SU-DHL-6 (cell line): Measurements from ENCODE around the gene CIRBP.

Experiments used
- CTCF ChIP-seq: fragments of 200-600 bp; sonication (generic); IDR thresholded peaks from one replicate; pipeline ENCODE4 v1.5.1; 2017; ENCODE audit warnings: antibody characterized with exemption, mild to moderate bottlenecking, low read length, moderate library complexity; ENCODE audit not compliant: insufficient read depth, poor library complexity, severe bottlenecking
- EZH2phosphoT487 ChIP-seq: fragments of 200-600 bp; sonication (generic), shearing (Covaris generic); conservative IDR thresholded peaks from 2 replicates; pipeline ENCODE4 v1.6.1; 2018; ENCODE audit warnings: mild to moderate bottlenecking, antibody characterized with exemption, low read length, moderate library complexity, mixed read lengths

- TF ChIP-seq CTCF (no peak), EZH2phosphoT487 (no peak)
These were observed 1.5 kb upstream of the CIRBP start for GRCh38 chr19:1267477-1268225.
